Vagina (tissue), 2 donors: Measurements from ENCODE around the gene VTCN1.

ENCODE experiments used
- CTCF ChIP-seq, 3 experiments: fragments of 450-650 bp in 2 of 3; fragments of 200-600 bp in 1 of 3; sonication (generic) in 1 of 3; IDR thresholded peaks; one replicate each; pipeline ENCODE4 v1.5.1; 2017 to 2019; ENCODE audit warnings: antibody characterized with exemption in 3 of 3, mild to moderate bottlenecking in 2 of 3, moderate library complexity in 2 of 3
- POLR2A ChIP-seq, 2 donors: fragments of 450-650 bp; IDR thresholded peaks; one replicate each; pipeline ENCODE4 v1.6.1; 2017; ENCODE audit warnings: antibody characterized with exemption in 2 of 2, mild to moderate bottlenecking in 2 of 2, moderate library complexity in 2 of 2
- POLR2AphosphoS5 ChIP-seq, 2 donors: sonication (generic); formaldehyde crosslinking; IDR thresholded peaks; one replicate each; pipeline ENCODE4 v1.9.0; 2017; ENCODE audit warnings: antibody characterized with exemption in 2 of 2, mild to moderate bottlenecking in 2 of 2, low read depth in 1 of 2; ENCODE audit not compliant: insufficient read depth in 1 of 2

- TF ChIP-seq CTCF (IDR thresholded peaks at IDR 0.05) (no peak), POLR2AphosphoS5 (IDR thresholded peaks at IDR 0.05; ENCODE audit: insufficient read depth in 1 of 2, low read depth in 1 of 2) (no peak), POLR2A (IDR thresholded peaks at IDR 0.05) (no peak)
These were observed 27.1 kb upstream of the VTCN1 start for GRCh38 chr1:117237726-117238381.
